ENCODE data around the gene DMBT1. TPM values are rescaled to one million over a fixed set of nuclear protein-coding genes. Genes with fewer than 3 reads are reported as not detected.
A peak's percentile ranks its signal among the peaks of the same experiment; 100 is the strongest.

The DMBT1 gene
- total and polyA plus RNA-seq, 8 donors, result 0.21 to 242 (median 1.3) TPM

GRCh38 chr10:122650331-122650730 is 89.8 kb downstream of the DMBT1 start:
- DNase-seq, result no peak
- H3K4me3 ChIP-seq, result no peak overlapping the region
- no peaks in the 10 kb centered on the region for H3K36me3 ChIP-seq
- H3K4me1 ChIP-seq, result no peaks in the 10 kb centered on the region
- no peaks in the 10 kb centered on the region for H3K9me3 ChIP-seq
- intact Hi-C loops (cut with DNase I), result no loop called here
- no peak for ATAC-seq
- TF ChIP-seq CTCF (IDR thresholded peaks at IDR 0.05), result no peak
- no peak overlapping the region for H3K27ac ChIP-seq
- H3K27me3 ChIP-seq, result peaks cover 0 to 7% of the 10 kb centered on the region in 2 donors

GRCh38 chr10:122655524-122656307 is 95.2 kb downstream of the DMBT1 start:
- DNase-seq (peak in 2 of 4 donors; percentile 41 to 73), ATAC-seq (peak; percentile 87)
- H3K4me3 ChIP-seq, result no peak overlapping the region
- no peaks in the 10 kb centered on the region for H3K9me3 ChIP-seq
- H3K36me3 ChIP-seq, result no peaks in the 10 kb centered on the region
- no peaks in the 10 kb centered on the region for H3K4me1 ChIP-seq
- no peak for TF ChIP-seq CTCF (IDR thresholded peaks at IDR 0.05)
- no peaks in the 10 kb centered on the region for H3K27me3 ChIP-seq
- intact Hi-C loops (cut with DNase I), result no loop called here
- H3K27ac ChIP-seq, result peak overlapping the region in 1 of 2 donors; percentile 30

GRCh38 chr10:122656308-122656705 is 95.8 kb downstream of the DMBT1 start:
- Histone ChIP-seq H3K27ac (peak overlapping the region; percentile 11 to 48), H3K4me1 (no peaks in the 10 kb centered on the region), H3K36me3 (no peaks in the 10 kb centered on the region), H3K4me3 (no peak overlapping the region), H3K9me3 (no peaks in the 10 kb centered on the region), H3K27me3 (no peaks in the 10 kb centered on the region)
- ATAC-seq (peak; percentile 65), DNase-seq (no peak)
- TF ChIP-seq CTCF (IDR thresholded peaks at IDR 0.05), result no peak
- intact Hi-C loops (cut with DNase I), result no loop called here

GRCh38 chr10:122656741-122657140 is 96.2 kb downstream of the DMBT1 start:
- Histone ChIP-seq H3K4me1 (no peaks in the 10 kb centered on the region), H3K9me3 (no peaks in the 10 kb centered on the region), H3K27me3 (no peaks in the 10 kb centered on the region), H3K36me3 (no peaks in the 10 kb centered on the region), H3K4me3 (no peak overlapping the region), H3K27ac (peak overlapping the region; percentile 11 to 48)
- intact Hi-C loops (cut with DNase I), result no loop called here
- TF ChIP-seq CTCF (IDR thresholded peaks at IDR 0.05), result no peak
- DNase-seq (no peak), ATAC-seq (no peak)

- H3K27ac ChIP-seq, result peak overlapping the region in 1 of 2 donors; percentile 11
- no peaks in the 10 kb centered on the region for H3K9me3 ChIP-seq
- H3K4me1 ChIP-seq, result no peaks in the 10 kb centered on the region
- no peaks in the 10 kb centered on the region for H3K27me3 ChIP-seq
- TF ChIP-seq CTCF (IDR thresholded peaks at IDR 0.05), result no peak
- H3K36me3 ChIP-seq, result no peaks in the 10 kb centered on the region
- no peak for DNase-seq
- peak; percentile 20 for ATAC-seq
- intact Hi-C loops (cut with DNase I), result no loop called here
- H3K4me3 ChIP-seq, result no peak overlapping the region
Measured at GRCh38 chr10:122657255-122657654, 96.7 kb downstream of the DMBT1 start.

Data from left lung (tissue), 10 donors.